Measurements from ENCODE around the gene KHK. TPM values are rescaled to one million over a fixed set of nuclear protein-coding genes. Genes with fewer than 3 reads are reported as not detected.

KHK gene
- total RNA-seq, 1 experiment from 2014 or later = 5.7 TPM

DNA sequence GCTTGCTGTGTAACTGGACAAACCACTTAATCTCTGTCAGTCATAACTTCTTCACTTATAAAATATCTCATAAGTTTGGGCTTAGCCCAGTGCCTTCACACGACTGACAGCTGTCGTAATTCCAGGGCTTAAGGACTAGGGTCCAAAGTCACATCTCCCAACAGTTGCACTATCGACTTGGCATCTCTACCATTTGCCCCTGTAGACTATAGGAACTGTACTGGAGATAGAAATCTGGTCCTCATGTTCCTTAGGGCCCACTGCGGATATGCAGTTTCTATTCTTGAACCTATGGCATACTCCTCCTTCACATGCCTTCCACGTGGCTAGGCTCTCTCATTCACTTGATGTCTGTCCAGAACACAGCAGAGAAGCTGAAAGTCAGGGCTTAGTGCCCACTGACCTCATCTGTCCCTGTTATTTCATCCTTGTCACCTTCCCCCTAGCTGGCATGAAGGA lies 39.7 kb downstream of the KHK start:
- DNase-seq (ENCODE audit: low read depth) = no peak

GRCh38 chr2:27127883-27128667 lies 41.5 kb downstream of the KHK start:
- DNase-seq (ENCODE audit: low read depth) = no peak

GRCh38 chr2:27128668-27129571 lies 42.3 kb downstream of the KHK start:
- no peak for DNase-seq (ENCODE audit: low read depth)

DNA sequence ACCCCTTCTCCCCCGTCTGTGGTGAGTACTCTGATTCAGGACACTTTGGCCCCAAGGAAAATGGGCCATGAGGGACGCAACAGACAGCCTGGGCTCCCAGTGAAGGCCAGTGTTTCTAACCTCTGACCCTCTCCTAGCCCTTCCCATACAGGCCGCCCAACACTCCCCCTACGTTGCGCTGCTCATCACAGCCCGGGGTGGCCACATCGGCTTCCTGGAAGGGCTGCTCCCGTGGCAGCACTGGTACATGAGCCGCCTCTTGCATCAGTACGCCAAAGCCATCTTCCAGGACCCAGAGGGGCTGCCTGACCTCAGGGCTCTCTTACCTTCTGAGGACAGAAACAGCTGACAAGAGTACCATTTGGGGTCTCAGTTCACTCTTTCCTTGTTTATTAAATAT lies 43.8 kb downstream of the KHK start:
- no peak for DNase-seq (ENCODE audit: low read depth)

DNA sequence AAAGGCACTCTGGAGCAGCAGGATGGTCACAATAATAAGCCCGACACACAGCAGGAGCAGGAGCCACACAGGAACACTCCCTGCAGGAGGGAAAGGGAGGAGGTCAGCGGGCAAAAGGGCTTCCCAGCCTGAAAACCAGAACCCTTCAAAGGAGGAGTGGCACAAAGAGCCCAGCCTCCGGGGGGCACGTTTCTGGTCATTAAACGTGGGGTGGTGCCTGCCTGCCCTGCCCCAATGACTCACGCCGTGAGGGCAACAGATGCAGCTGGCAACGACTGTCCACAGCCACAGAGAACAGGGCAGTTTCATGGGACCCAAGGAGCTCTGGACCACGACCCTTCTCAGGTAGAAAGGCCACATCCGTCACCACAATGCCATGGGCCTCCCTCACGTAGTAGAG lies 44.9 kb downstream of the KHK start:
- DNase-seq (ENCODE audit: low read depth) = no peak

DNA sequence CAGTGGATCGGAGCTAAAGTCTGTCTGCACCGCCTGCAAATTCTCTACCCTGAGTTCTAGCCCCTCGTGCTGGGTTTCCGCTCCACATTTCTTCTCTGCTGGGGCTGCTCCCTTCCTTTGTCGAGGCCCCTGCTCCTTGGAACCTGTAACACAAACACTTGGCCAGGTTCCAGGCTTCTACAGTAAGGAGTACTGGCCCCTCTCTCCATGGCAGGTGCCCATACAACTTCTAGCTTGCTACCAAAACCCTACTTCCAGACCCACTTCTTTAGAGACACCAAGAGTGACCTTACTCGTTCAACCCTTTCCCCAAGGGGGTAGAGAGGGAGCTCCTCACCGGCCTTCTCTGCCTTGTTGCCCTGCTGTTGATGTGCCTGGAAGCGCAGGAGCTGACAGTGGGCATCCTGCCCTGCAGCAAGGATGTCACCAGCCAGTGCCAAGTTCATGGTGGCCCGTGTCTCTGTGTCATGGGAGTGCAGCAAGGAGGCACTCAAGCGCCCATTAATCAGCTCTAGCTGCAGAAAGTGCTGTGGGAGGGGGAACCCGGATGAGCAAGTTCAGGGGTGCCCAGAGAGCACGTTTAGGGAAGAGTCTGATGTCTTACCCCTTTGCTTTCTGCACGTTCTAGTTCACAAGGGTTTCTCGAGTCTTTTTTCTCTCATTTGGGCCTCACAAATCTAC lies 46.8 kb downstream of the KHK start:
- no peak for DNase-seq (ENCODE audit: low read depth)

DNA sequence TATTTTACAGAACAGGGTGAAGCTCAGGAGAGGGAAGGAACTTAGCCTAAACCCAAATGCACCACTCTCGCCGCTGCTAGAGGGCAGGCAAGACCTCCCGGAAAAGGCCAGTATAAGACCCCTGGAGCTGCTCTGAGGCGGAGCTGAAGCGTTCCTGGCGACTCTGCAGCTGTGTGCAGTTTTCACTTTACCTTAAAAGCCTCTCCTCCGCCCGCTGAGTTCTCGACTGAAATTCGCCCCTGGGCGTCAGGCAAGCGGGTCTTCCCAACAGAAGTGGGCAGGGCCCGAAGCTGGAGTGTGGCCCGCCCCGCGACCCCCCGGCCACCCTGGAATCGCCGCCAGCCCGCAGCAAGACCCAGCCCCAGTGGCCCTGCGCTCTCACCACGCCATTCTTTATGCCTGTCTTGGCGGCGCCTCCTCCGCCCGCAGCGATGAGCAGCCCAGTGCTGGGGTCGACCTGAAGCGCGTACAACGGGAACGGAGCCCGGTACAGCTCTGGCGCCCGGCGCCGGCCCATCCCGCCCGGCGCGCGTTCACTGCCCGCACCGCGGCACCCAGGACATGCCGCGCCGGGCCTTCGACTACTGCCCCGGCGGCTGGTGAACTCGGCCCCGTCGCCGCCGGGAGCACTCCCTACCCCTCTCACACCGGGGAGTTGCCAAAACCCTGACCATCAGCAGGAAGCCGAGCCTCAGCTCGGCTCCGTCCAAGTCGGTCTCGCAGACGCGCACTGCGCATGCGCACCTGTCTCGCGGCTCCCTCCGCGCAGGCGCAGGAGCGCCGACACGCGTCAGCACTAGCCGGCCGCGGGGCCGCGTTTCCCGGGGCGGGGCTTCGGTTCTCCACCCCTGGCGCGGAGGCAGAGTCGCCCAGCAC lies 47.6 kb downstream of the KHK start, which contains the start of gene PREB:
Gene PREB, minus strand, starts transcription at position 732 of the 876 bp plus-strand sequence. Its CDS starts 215 bp downstream, at position 517.
- peak; percentile 90 for DNase-seq (ENCODE audit: low read depth)

DNA sequence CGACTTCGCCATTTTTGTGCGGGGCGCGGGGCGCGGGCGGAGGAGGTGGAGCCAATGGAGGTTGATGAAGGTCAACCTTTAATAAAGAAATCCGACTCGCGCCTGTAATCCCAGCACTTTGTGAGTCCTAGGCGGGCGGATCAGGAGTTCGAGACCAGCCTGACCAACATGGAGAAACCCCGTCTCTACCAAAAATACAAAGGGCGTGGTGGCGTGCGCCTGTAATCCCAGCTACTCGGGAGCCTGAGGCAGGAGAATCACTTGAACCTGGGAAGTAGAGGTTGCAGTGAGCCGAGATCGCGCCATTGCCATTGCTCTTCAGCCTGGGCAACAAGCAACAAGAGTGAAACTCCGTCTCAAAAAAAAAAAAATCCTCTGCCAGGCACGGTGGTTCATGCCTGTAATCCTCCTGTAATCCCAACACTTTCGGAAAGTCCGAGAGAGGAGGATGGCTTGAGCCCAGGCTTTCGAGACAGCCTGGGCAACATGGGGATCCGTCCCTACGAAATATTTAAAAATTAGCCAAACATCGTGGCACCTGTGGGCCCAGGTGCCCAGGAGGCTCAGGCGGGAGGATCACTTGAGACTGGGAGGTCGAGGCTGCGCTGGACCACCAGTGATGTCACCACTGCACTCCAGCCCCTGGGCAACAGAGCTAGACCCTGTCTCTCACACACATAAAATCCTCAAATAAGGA lies 48.4 kb downstream of the KHK start:
- DNase-seq (ENCODE audit: low read depth) = no peak

- no peak for DNase-seq (ENCODE audit: low read depth)
Observed at GRCh38 chr2:27135478-27135955, 48.9 kb downstream of the KHK start.

DNA sequence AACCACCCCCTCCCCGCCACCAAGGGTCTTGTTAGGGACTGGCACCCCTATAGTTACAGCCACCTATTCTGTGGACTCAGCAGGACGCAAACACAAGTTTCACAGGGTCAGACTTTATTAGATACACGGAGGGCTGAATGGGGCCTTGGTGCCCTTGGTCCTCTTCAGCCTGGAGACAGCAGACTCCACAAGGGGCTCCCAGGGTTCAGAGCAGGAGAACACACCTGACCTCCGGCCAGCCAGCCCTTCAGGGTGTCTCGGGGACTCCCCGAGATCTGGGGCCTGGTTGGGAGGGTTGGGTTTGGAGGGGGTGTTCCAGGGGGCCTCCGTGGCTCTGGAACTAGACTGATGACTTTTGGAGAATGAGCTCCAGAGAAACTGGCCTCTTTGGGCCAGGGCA lies 50.2 kb downstream of the KHK start:
- no peak for DNase-seq (ENCODE audit: low read depth)

DNA sequence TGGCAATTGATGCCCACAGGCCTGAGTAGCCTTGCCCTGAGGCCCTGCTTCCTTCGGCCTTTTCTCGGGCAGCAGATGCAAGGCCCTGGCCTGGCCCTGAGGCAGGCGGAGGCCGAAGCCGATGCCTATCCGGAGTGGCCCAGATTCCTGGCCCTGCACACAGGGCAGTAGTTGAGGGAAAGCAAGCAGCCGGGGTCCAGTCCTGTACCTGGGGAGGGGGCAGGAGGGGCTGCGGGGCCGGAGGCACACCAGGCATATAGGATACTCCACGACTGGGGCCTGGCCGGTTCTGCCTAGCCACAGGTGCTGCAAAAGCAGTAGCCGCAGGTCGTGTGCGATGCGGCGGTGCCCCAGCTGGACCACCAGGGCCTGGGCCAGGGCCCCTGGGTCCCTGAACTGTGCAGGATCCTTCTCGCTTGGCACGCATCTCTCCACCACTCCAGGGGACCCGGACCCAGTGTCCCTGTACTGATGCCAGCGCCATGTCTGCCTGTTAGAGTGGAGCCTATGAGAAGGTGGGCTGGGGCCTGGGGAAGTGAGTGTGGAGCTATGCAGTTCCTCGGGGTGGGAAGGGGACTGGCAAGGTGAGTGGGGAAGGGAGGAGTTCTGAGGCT lies 50.9 kb downstream of the KHK start:
- no peak for DNase-seq (ENCODE audit: low read depth)

GRCh38 chr2:27138111-27138510 lies 51.5 kb downstream of the KHK start:
- DNase-seq (ENCODE audit: low read depth) = no peak

- no peak for DNase-seq (ENCODE audit: low read depth)
Observed at GRCh38 chr2:27139310-27139709, 52.7 kb downstream of the KHK start, which contains the start of gene PRR30. Gene PRR30, minus strand, starts transcription at chr2:27139410. Its CDS starts 1,081 bp downstream, at chr2:27138329.

GRCh38 chr2:27143285-27143684 lies 56.7 kb downstream of the KHK start:
- DNase-seq (ENCODE audit: low read depth) = no peak

GRCh38 chr2:27145682-27146081 lies 59.1 kb downstream of the KHK start:
- DNase-seq (ENCODE audit: low read depth) = no peak

GRCh38 chr2:27147935-27148334 lies 61.4 kb downstream of the KHK start:
- DNase-seq (ENCODE audit: low read depth) = no peak

- DNase-seq (ENCODE audit: low read depth) = no peak
Observed at GRCh38 chr2:27148801-27149439, 62.3 kb downstream of the KHK start, which contains the start of gene TCF23. Gene TCF23, plus strand, starts transcription at chr2:27149004. Its CDS starts 130 bp downstream, at chr2:27149134.

GRCh38 chr2:27149570-27150405 lies 63.2 kb downstream of the KHK start:
- DNase-seq (ENCODE audit: low read depth) = no peak

All from HT1080 (cell line).